Right lobe of liver (tissue), 4 donors: ENCODE data around the gene RPL3.

Experiments used
- CTCF ChIP-seq, 4 donors: fragments of 200-600 bp in 3 of 4; fragments of 450-650 bp in 1 of 4; IDR thresholded peaks; one replicate each; pipeline versions ENCODE4 v1.5.1 to v1.8.0; 2016 to 2022; ENCODE audit warnings: antibody characterized with exemption in 4 of 4, mild to moderate bottlenecking in 2 of 4
- POLR2A ChIP-seq: fragments of 450-650 bp; IDR thresholded peaks from one replicate; pipeline ENCODE4 v1.6.1; 2017; ENCODE audit warnings: antibody characterized with exemption, mild to moderate bottlenecking
- donor health status: DM: no; HTN: no; CAD: no.
- donor health status: DM: no; HTN: no; CAD: no.
- donor health status: DM: no; HTN: yes; CAD: no.

GRCh38 chr22:39353346-39353745 lies 33.9 kb upstream of the RPL3 start:
- no peak for TF ChIP-seq POLR2A
- no peak for TF ChIP-seq CTCF (IDR thresholded peaks at IDR 0.05)
